Measurements from ENCODE around the gene COPS7A.

COPS7A gene

GRCh38 chr12:6769666-6770065 lies 45.8 kb downstream of the COPS7A start:
- no peak for DNase-seq (ENCODE audit: low read depth in 2 of 2)

GRCh38 chr12:6770094-6770493 lies 46.2 kb downstream of the COPS7A start:
- no peak for DNase-seq (ENCODE audit: low read depth in 2 of 2)

GRCh38 chr12:6770600-6770999 lies 46.8 kb downstream of the COPS7A start:
- no peak for DNase-seq (ENCODE audit: low read depth in 2 of 2)

GRCh38 chr12:6771091-6771495 lies 47.2 kb downstream of the COPS7A start:
- DNase-seq (ENCODE audit: low read depth in 2 of 2), result no peak

GRCh38 chr12:6771509-6772330 lies 47.9 kb downstream of the COPS7A start:
- no peak for DNase-seq (ENCODE audit: low read depth in 2 of 2)

GRCh38 chr12:6772331-6772695 lies 48.5 kb downstream of the COPS7A start, which contains the start of gene LAG3:
Gene LAG3 (plus strand): TSS chr12:6772520. CDS start chr12:6772853, 333 bp downstream.
- DNase-seq (ENCODE audit: low read depth in 2 of 2), result peak in 1 of 2 donors; percentile 34

GRCh38 chr12:6772726-6773589 lies 49.1 kb downstream of the COPS7A start:
- no peak for DNase-seq (ENCODE audit: low read depth in 2 of 2)

- peak in 1 of 2 donors; percentile 27 for DNase-seq (ENCODE audit: low read depth in 2 of 2)
These were observed 49.9 kb downstream of the COPS7A start for GRCh38 chr12:6773590-6774351.

- DNase-seq (ENCODE audit: low read depth in 2 of 2), result peak in 1 of 2 donors; percentile 19
These were observed 50.7 kb downstream of the COPS7A start for GRCh38 chr12:6774499-6775062.

- DNase-seq (ENCODE audit: low read depth in 2 of 2), result no peak
These were observed 51.6 kb downstream of the COPS7A start for GRCh38 chr12:6775185-6776174.

GRCh38 chr12:6777386-6777785 lies 53.5 kb downstream of the COPS7A start:
- no peak for DNase-seq (ENCODE audit: low read depth in 2 of 2)

GRCh38 chr12:6778217-6778573 lies 54.3 kb downstream of the COPS7A start:
- DNase-seq (ENCODE audit: low read depth in 2 of 2), result no peak

GRCh38 chr12:6778574-6779550 lies 55.0 kb downstream of the COPS7A start:
- DNase-seq (ENCODE audit: low read depth in 2 of 2), result peak; percentile 73 to 79

GRCh38 chr12:6779708-6780432 lies 56.0 kb downstream of the COPS7A start:
- no peak for DNase-seq (ENCODE audit: low read depth in 2 of 2)

- DNase-seq (ENCODE audit: low read depth in 2 of 2), result no peak
These were observed 56.7 kb downstream of the COPS7A start for GRCh38 chr12:6780573-6780972.

All from stimulated activated CD8-positive, alpha-beta memory T cell treated with anti-CD3 and anti-CD28 coated beads, Interleukin-2, amount 100 ng/mL, for 1 hour (primary cell).